ENCODE measurements around the gene MACROD2.

Gene MACROD2

GRCh38 chr20:14918976-14919375 is 923.7 kb downstream of the MACROD2 start:
- TF ChIP-seq SIN3A (IDR thresholded peaks at IDR 0.05; ENCODE audit: borderline replicate concordance, insufficient read depth, low read length) (no peak), FOXP2 (optimal IDR thresholded peaks at IDR 0.05; ENCODE audit: borderline replicate concordance, extremely low read depth, extremely low read length, insufficient read depth) (no peak), TAF1 (IDR thresholded peaks at IDR 0.05; ENCODE audit: borderline replicate concordance, insufficient read depth, low read length) (no peak), POLR2AphosphoS5 (IDR thresholded peaks at IDR 0.05; ENCODE audit: low read depth, low read length) (no peak), REST (IDR thresholded peaks at IDR 0.05; ENCODE audit: insufficient read depth in 1 of 2, low read depth in 2 of 2, low read length in 2 of 2) (no peak)

GRCh38 chr20:14919501-14920081 is 924.3 kb downstream of the MACROD2 start:
- TF ChIP-seq FOXP2 (optimal IDR thresholded peaks at IDR 0.05; ENCODE audit: borderline replicate concordance, extremely low read depth, extremely low read length, insufficient read depth) = no peak
- TF ChIP-seq POLR2AphosphoS5 (IDR thresholded peaks at IDR 0.05; ENCODE audit: low read depth, low read length) = no peak
- no peak for TF ChIP-seq SIN3A (IDR thresholded peaks at IDR 0.05; ENCODE audit: borderline replicate concordance, insufficient read depth, low read length)
- no peak for TF ChIP-seq TAF1 (IDR thresholded peaks at IDR 0.05; ENCODE audit: borderline replicate concordance, insufficient read depth, low read length)
- TF ChIP-seq REST (IDR thresholded peaks at IDR 0.05; ENCODE audit: insufficient read depth in 1 of 2, low read depth in 2 of 2, low read length in 2 of 2) = no peak

- TF ChIP-seq TAF1 (IDR thresholded peaks at IDR 0.05; ENCODE audit: borderline replicate concordance, insufficient read depth, low read length) (no peak), POLR2AphosphoS5 (IDR thresholded peaks at IDR 0.05; ENCODE audit: low read depth, low read length) (no peak), SIN3A (IDR thresholded peaks at IDR 0.05; ENCODE audit: borderline replicate concordance, insufficient read depth, low read length) (no peak), FOXP2 (optimal IDR thresholded peaks at IDR 0.05; ENCODE audit: borderline replicate concordance, extremely low read depth, extremely low read length, insufficient read depth) (no peak), REST (IDR thresholded peaks at IDR 0.05; ENCODE audit: insufficient read depth in 1 of 2, low read depth in 2 of 2, low read length in 2 of 2) (no peak)
These were observed 926.2 kb downstream of the MACROD2 start for GRCh38 chr20:14921513-14921912.

GRCh38 chr20:14922503-14923267 is 927.4 kb downstream of the MACROD2 start:
- no peak for TF ChIP-seq FOXP2 (optimal IDR thresholded peaks at IDR 0.05; ENCODE audit: borderline replicate concordance, extremely low read depth, extremely low read length, insufficient read depth)
- no peak for TF ChIP-seq TAF1 (IDR thresholded peaks at IDR 0.05; ENCODE audit: borderline replicate concordance, insufficient read depth, low read length)
- no peak for TF ChIP-seq POLR2AphosphoS5 (IDR thresholded peaks at IDR 0.05; ENCODE audit: low read depth, low read length)
- no peak for TF ChIP-seq REST (IDR thresholded peaks at IDR 0.05; ENCODE audit: insufficient read depth in 1 of 2, low read depth in 2 of 2, low read length in 2 of 2)
- no peak for TF ChIP-seq SIN3A (IDR thresholded peaks at IDR 0.05; ENCODE audit: borderline replicate concordance, insufficient read depth, low read length)
